Panc1 (cell line): ENCODE data around the gene RFPL4A. TPM values are rescaled to one million over a fixed set of nuclear protein-coding genes. Genes with fewer than 3 reads are reported as not detected.

Experiments used
- ATAC-seq: fragments of 200-7000 bp; cut with Tn5 transposase; 2 replicates; pipeline ENCODE4 v1.9.1; 2020; ENCODE audit warnings: mild to moderate bottlenecking, moderate library complexity
- BruUV-seq: library from RNA; stranded (reverse); fragments of 400-500 nt; replicated peaks from 2 replicates; lab custom pipeline; 2021; lab: Mats Ljungman, UMichigan
- CTCF ChIA-PET: fragments of 300-600 bp; sonication (Branson Sonifier 250); formaldehyde crosslinking; loops from one replicate; lab custom pipeline; 2022; ENCODE audit warnings: antibody characterized with exemption; lab: Charles Lee
- POLR2A ChIA-PET: fragments of 300-600 bp; sonication (Branson Sonifier 250); formaldehyde crosslinking; loops from one replicate; lab custom pipeline; 2022; ENCODE audit warnings: antibody characterized with exemption; lab: Charles Lee
- DNase-seq: peaks from one replicate; pipeline ENCODE4 v3.0.0-alpha.2; 2010; ENCODE audit warnings: low read depth, low spot score
- H3K27ac ChIP-seq: 2 replicates; pipeline ENCODE4 v1.5.1; 2011; ENCODE audit warnings: mild to moderate bottlenecking, low read length, inconsistent platforms
- H3K27me3 ChIP-seq: fragments of 200-500 bp; sonication (Bioruptor generic); 2 replicates; pipeline ENCODE4 v1.6.0; 2014; ENCODE audit warnings: low read length, inconsistent platforms; ENCODE audit not compliant: control insufficient read depth, insufficient read depth
- H3K36me3 ChIP-seq: fragments of 200-500 bp; sonication (Bioruptor generic); 2 replicates; pipeline ENCODE4 v1.5.1; 2014; ENCODE audit warnings: inconsistent platforms, mild to moderate bottlenecking, low read length, moderate library complexity; ENCODE audit not compliant: control insufficient read depth, insufficient read depth
- H3K4me1 ChIP-seq: 2 replicates; pipeline ENCODE4 v1.5.1; 2011; ENCODE audit warnings: inconsistent platforms, mild to moderate bottlenecking, low read length, moderate library complexity; ENCODE audit not compliant: control insufficient read depth, insufficient read depth
- H3K4me3 ChIP-seq, 2 experiments: 2 replicates each; pipeline ENCODE4 v1.5.1; 2011 to 2012; ENCODE audit warnings: low read depth in 2 of 2, low read length in 2 of 2, mild to moderate bottlenecking in 2 of 2, inconsistent platforms in 1 of 2, moderate library complexity in 1 of 2
- H3K9me3 ChIP-seq: fragments of 200-500 bp; sonication (Bioruptor generic); 2 replicates; pipeline ENCODE4 v1.5.1; 2014; ENCODE audit warnings: low read depth, mild to moderate bottlenecking, inconsistent platforms, low read length, moderate library complexity; ENCODE audit not compliant: control insufficient read depth, insufficient read depth
- CTCF ChIP-seq: fragments of 450-650 bp; IDR thresholded peaks from 2 replicates; pipeline ENCODE4 v1.5.1; 2017; ENCODE audit warnings: mild to moderate bottlenecking
- POLR2AphosphoS5 ChIP-seq: IDR thresholded peaks from 2 replicates; pipeline ENCODE4 v1.6.1; 2012; ENCODE audit warnings: mild to moderate bottlenecking, low read depth, low read length, moderate library complexity
- REST ChIP-seq, 2 experiments: IDR thresholded peaks; 2 replicates each; pipeline ENCODE4 v1.6.1; 2011 to 2012; ENCODE audit warnings: low read depth in 2 of 2, control low read depth in 1 of 2, low read length in 1 of 2, mild to moderate bottlenecking in 1 of 2, moderate library complexity in 1 of 2; ENCODE audit not compliant: insufficient read depth in 1 of 2
- SIN3A ChIP-seq: IDR thresholded peaks from 2 replicates; pipeline ENCODE4 v1.6.1; 2012; ENCODE audit warnings: low read depth, mild to moderate bottlenecking, low read length, moderate library complexity, borderline replicate concordance; ENCODE audit not compliant: insufficient read depth
- TCF7L2 ChIP-seq: IDR thresholded peaks from 2 replicates; pipeline ENCODE4 v1.6.1; 2011; ENCODE audit warnings: mild to moderate bottlenecking, low read depth, low read length, inconsistent platforms
- in situ Hi-C: cut with HindIII; loops from 2 replicates; pipeline ENCODE4 v1.10.0; 2016; ENCODE audit warnings: low sequenced_read_pairs, low pct_unique_long_range_greater_than_20kb
- intact Hi-C: fragments of 100-400 bp; cut with micrococcal nuclease; formaldehyde crosslinking; loops from one replicate; pipeline ENCODE4 v1.10.0; 2022; ENCODE audit not compliant: unreplicated experiment
- total RNA-seq: library from RNA; stranded (reverse); gene quantifications from one replicate; pipeline ENCODE4 v1.2.1, GENCODE V29; 2021; ENCODE audit not compliant: unreplicated experiment

The RFPL4A gene
- total RNA-seq, 1 experiment from 2014 or later = not detected

GRCh38 chr19:55738302-55738701 is 20.6 kb upstream of the RFPL4A start, which contains the start of gene NLRP9:
TSS of gene NLRP9 (minus strand) at chr19:55738402. CDS start at chr19:55738374, 28 bp downstream.
- TF ChIP-seq SIN3A (no peak), CTCF (no peak), POLR2AphosphoS5 (no peak), REST (IDR thresholded peaks at IDR 0.05; ENCODE audit: insufficient read depth in 1 of 2, low read depth in 2 of 2, low read length in 1 of 2) (no peak), TCF7L2 (no peak)
- ATAC-seq = no peak

GRCh38 chr19:55750715-55751114 is 8.2 kb upstream of the RFPL4A start:
- no peaks in the 10 kb centered on the region for H3K4me1 ChIP-seq
- no peaks in the 10 kb centered on the region for H3K9me3 ChIP-seq
- intact Hi-C loops (no loop called here), in situ Hi-C loops (no loop called here)
- DNase-seq = no peak
- ChIA-PET POLR2A (no interaction called here), CTCF (interaction anchor here (0.6 kb wide), 1 partner anchor 481 kb away, joined by 3 read pairs; no protein-coding TSS in a partner anchor)
- H3K36me3 ChIP-seq = no peaks in the 10 kb centered on the region
- H3K27me3 ChIP-seq = peaks cover 18% of the 10 kb centered on the region
- no peak overlapping the region for H3K4me3 ChIP-seq
- H3K27ac ChIP-seq = no peak overlapping the region
- ATAC-seq = no peak
- TF ChIP-seq TCF7L2 = no peak
- no peak for TF ChIP-seq CTCF
- TF ChIP-seq POLR2AphosphoS5 = no peak
- no peak for TF ChIP-seq SIN3A
- TF ChIP-seq REST (IDR thresholded peaks at IDR 0.05; ENCODE audit: insufficient read depth in 1 of 2, low read depth in 2 of 2, low read length in 1 of 2) = no peak
- BruUV-seq = no TSS peak

More at GRCh38 chr19:55738302-55738701, 20.6 kb upstream of the RFPL4A start, which contains the start of gene NLRP9:
- Histone ChIP-seq H3K4me3 (no peak within 1 kb of the TSS), H3K36me3 (no peaks in the 10 kb centered on the region), H3K27me3 (peaks cover 3% of the 10 kb centered on the region; the same call in 1 of the 2 replicates), H3K9me3 (no peaks in the 10 kb centered on the region), H3K4me1 (no peaks in the 10 kb centered on the region), H3K27ac (no peak within 1 kb of the TSS)
- intact Hi-C loops = no loop called here
- ChIA-PET POLR2A (no interaction called here), CTCF (no interaction called here)
- BruUV-seq = no TSS peak
- DNase-seq = no peak
- in situ Hi-C loops = no loop called here
